Neuron (in vitro differentiated cells): Measurements from ENCODE around the gene SLC22A13.
"Not testable (repeated sequence)": the region's sequence is repeated elsewhere in the genome, so short reads cannot be mapped to it uniquely, and the experiment has no call there.

Experiments
- H2AFZ ChIP-seq: one replicate; pipeline ENCODE4 v1.6.1; 2013; ENCODE audit warnings: low read depth, mild to moderate bottlenecking, inconsistent platforms, low read length, moderate library complexity
- H3K27me3 ChIP-seq: one replicate; pipeline ENCODE4 v1.6.1; 2013; ENCODE audit warnings: low read length; ENCODE audit not compliant: insufficient read depth
- H3K36me3 ChIP-seq: one replicate; pipeline ENCODE4 v1.6.1; 2013; ENCODE audit warnings: low read length; ENCODE audit not compliant: insufficient read depth
- H3K4me1 ChIP-seq: one replicate; pipeline ENCODE4 v1.6.1; 2013; ENCODE audit warnings: low read length; ENCODE audit not compliant: insufficient read depth
- H3K4me3 ChIP-seq: 2 replicates; pipeline ENCODE4 v1.5.1; 2013; ENCODE audit warnings: mild to moderate bottlenecking, low read length, moderate library complexity
- H3K9me3 ChIP-seq: one replicate; pipeline ENCODE4 v1.6.1; 2013; ENCODE audit warnings: low read length

The SLC22A13 gene

DNA sequence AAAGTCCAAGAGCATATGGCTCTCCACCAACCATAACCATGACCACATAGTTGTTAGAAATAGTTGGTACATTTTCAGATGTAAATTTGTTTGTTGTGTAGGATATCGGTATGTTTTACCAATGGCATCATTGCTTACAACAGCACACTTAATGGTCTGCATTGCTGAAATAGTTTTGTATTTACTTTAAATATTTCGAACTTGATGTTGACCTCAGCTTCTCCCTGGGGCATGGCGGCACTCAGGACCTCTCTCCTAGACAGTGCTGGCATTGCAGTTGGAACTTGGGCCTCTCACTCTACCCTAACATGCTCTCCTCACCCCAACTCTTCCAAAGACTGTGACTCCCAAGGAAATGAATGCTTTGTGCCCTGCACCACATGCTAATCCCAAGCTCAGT is 5.0 kb downstream of the SLC22A13 start:
- H2AFZ ChIP-seq: no peak overlapping the region

DNA sequence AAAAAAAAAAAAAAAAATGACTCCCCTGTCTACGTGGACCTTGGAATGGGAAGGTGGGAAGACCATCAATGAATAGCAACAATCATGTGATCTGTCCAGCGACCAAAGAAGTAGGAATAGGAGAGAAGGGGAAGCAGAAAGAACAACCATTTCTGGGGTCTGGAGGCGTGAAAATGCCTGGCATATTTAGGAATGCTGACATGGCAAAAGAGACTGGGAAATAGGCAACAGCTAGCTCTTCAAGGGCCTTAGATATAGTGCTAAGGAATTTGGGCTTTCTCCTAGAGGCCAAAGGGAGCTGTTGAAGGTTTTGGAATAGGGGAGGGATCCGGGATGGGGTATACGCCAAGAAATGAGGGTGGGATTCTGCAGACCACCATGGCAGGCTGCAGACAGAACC is 5.9 kb downstream of the SLC22A13 start:
- Histone ChIP-seq H2AFZ (no peak overlapping the region), H3K36me3 (no peaks in the 10 kb centered on the region), H3K27me3 (no peaks in the 10 kb centered on the region), H3K4me1 (peaks cover 8% of the 10 kb centered on the region), H3K9me3 (peaks cover 6% of the 10 kb centered on the region), H3K4me3 (no peak overlapping the region)

More for the DNA sequence above, 5.0 kb downstream of the SLC22A13 start:
- H3K27me3 ChIP-seq: no peaks in the 10 kb centered on the region
- H3K4me1 ChIP-seq: peaks cover 8% of the 10 kb centered on the region
- peaks cover 5% of the 10 kb centered on the region for H3K9me3 ChIP-seq
- H3K4me3 ChIP-seq: no peak overlapping the region
- H3K36me3 ChIP-seq: no peaks in the 10 kb centered on the region

DNA sequence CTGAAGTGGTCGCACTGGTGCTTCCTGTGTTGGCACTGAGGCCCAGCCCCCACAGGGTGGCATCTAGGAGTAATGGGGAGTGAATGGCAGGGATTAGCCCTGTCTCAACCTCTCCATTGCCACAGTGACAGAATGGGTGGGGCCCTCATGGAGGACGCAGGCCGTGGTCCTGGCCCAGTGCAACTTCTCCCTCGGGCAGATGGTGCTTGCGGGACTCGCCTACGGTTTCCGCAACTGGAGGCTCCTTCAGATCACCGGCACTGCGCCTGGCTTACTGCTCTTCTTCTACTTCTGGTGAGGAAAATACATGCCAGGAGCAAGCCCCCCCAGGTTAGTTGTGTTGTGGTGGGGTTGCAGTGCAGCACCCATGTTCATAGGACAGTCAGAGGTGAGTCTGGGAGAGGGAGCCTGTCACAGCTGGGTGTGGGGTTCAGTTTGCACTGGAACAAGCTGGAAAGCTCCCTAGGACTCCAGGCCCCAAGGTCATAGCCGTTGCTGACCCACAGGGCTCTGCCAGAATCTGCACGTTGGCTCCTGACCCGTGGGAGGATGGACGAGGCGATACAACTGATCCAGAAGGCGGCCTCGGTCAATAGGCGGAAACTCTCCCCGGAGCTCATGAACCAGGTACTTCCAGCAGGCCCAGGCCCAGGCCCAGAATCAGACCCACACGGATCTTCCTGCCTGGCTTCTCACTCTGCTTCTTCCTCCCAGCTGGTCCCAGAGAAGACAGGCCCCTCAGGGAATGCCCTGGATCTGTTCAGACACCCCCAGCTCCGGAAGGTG is 9.4 kb downstream of the SLC22A13 start:
- Histone ChIP-seq H3K36me3 (no peaks in the 10 kb centered on the region), H3K4me3 (no peak overlapping the region), H3K9me3 (peaks cover 8% of the 10 kb centered on the region), H3K4me1 (peaks cover 8% of the 10 kb centered on the region), H2AFZ (no peak overlapping the region), H3K27me3 (no peaks in the 10 kb centered on the region)

DNA sequence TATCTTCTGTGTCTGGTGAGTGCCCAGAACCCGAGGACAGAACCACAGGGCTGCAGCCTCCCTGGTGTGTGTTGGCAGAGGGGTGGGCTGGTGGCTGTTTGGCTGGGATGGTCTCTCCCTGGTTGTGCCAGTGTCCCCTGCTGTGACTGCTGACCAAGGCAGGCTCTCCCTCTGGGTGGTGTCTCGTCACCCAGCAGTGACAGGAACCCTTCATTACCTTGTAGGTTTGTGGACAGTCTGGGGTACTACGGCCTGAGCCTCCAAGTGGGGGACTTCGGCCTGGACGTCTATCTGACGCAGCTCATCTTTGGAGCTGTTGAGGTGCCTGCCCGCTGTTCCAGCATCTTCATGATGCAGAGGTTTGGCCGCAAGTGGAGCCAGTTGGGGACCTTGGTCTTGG is 10.0 kb downstream of the SLC22A13 start:
- Histone ChIP-seq H3K9me3 (peaks cover 8% of the 10 kb centered on the region), H2AFZ (no peak overlapping the region), H3K4me1 (peaks cover 8% of the 10 kb centered on the region), H3K27me3 (no peaks in the 10 kb centered on the region), H3K4me3 (no peak overlapping the region), H3K36me3 (no peaks in the 10 kb centered on the region)

DNA sequence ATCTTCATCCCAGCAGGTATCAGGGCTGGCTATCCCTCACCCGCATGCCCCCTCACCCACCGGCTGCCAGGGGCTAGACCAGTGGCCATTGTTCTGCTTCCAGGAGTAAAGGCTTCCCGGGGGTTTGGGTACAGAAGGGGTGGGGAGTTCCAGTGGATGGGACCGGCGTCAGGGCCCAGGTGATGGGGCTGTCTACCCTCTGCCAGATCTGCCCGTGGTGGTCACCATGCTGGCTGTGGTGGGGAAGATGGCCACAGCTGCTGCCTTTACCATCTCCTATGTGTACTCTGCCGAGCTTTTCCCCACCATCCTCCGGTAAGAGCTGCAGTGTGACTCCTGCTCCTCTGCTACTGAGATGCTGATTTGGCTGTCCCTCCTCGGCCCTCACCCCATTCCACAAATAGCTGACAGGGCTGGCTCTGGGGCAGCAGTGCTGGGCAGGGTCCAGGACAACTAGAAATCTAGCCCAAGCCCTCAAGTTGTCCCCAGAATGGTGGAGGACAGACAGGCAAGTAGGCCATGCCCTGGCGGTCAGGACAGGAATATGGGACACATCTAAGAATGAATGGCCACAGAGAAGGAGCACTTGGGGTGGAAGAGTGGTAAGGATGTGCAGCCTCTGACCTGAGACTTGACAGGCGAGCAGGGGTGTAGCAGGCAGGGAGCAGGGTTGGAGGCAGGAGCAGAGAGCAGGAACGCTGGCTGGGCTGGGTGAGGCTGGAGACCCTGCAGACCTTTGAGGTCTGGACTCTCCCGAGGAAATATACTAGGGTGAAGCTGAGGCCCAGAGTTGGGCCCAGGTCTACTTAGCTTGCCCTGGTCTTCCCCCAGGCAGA is 10.7 kb downstream of the SLC22A13 start:
- no peak overlapping the region for H2AFZ ChIP-seq
- H3K4me1 ChIP-seq: peaks cover 8% of the 10 kb centered on the region
- no peaks in the 10 kb centered on the region for H3K36me3 ChIP-seq
- peaks cover 8% of the 10 kb centered on the region for H3K9me3 ChIP-seq
- no peaks in the 10 kb centered on the region for H3K27me3 ChIP-seq
- H3K4me3 ChIP-seq: no peak overlapping the region

DNA sequence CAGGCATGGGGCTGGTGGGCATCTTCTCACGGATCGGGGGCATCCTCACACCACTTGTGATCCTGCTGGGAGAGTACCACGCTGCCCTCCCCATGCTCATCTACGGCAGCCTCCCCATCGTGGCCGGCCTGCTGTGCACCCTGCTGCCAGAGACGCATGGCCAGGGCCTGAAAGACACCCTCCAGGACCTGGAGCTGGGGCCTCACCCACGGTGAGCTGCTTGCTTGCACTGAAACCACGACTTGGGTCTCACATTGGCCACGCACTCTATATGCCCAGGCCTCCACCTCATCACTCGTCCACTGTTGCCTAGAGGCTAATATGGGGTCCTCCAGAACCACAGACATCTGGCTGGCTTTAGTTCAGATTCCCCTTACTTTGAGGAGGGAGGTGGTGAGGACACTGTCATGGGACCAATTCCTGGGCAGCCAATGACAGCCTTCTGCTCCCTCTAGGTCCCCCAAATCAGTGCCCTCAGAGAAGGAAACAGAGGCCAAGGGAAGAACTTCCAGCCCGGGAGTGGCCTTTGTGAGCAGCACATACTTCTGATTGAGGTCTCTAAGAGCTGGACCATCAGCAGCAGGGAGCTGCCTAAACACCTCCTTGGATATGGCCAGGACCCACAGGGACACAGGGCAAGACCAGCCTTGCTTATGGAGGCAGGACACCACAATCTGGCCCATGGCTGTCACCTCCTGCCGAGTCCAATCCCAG is 11.5 kb downstream of the SLC22A13 start:
- Histone ChIP-seq H2AFZ (no peak overlapping the region), H3K4me1 (peaks cover 6% of the 10 kb centered on the region), H3K27me3 (no peaks in the 10 kb centered on the region), H3K36me3 (no peaks in the 10 kb centered on the region), H3K9me3 (peaks cover 8% of the 10 kb centered on the region), H3K4me3 (no peak overlapping the region)

DNA sequence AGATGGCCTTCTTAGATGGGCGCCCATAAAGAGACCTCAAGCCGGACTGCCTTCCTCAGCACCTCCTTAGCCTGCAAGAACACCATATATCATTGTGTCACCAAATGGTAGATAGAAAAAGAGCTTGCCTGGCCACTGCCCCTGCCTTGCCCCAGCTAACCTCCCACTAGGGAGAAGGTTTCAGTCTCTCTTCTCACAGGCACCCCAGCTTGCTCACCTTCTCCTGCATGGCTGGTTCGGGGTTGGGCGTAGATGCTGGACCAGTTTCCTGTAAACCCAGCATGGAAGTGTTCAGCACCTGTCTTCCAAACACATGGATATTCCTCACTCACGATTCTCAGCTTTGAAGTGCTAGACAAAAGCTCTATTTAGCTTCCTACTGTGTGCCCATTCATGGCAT is 13.2 kb downstream of the SLC22A13 start:
- peaks cover 8% of the 10 kb centered on the region for H3K9me3 ChIP-seq
- no peaks in the 10 kb centered on the region for H3K36me3 ChIP-seq
- H3K4me1 ChIP-seq: no peaks in the 10 kb centered on the region
- no peak overlapping the region for H2AFZ ChIP-seq
- no peaks in the 10 kb centered on the region for H3K27me3 ChIP-seq
- H3K4me3 ChIP-seq: no peak overlapping the region

DNA sequence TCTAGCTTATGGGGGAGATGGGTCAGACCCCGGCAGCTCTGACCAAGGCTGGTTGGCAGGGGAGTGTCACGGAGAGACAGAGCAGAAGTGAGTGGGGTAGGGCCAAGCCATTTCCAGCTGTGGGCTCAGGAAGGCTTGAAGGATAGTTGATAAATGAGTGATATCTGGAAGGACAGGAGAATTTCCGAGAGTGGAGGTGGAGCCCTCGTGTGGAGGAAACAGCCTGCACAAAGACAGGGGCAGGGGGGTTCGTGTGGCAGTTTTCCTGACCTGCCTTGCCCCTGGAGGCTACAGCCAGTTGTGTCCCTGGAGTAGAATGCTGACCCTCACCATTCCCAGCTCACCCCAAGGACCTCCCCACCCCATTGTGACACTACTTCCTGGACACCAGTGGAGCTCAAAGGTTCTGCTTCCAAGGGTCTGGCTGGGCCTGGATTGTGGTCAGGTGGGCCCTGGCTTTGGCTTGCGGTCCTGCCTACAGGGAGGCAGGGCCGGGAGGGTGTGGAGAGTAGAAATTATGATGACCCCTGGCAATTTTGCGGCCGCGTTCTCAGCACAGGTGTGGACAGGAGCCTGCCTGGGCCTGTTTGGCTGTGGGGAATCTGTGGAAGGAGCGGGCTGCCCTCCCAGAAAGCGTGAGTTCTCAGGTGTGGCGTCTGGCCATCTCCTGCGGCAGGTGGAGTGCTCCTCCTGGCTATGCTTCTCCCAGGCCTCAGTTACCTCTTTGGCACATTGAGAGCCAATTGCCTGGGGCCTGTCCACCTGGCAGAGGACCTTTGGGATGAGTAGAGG is 16.5 kb downstream of the SLC22A13 start, which contains the start of gene SLC22A14:
Gene SLC22A14, plus strand, starts transcription at position 400 of the 792 bp plus-strand sequence. CDS start 23,733 bp downstream, outside the sequence.
- H3K36me3 ChIP-seq: no peaks in the 10 kb centered on the region
- H3K4me1 ChIP-seq: no peaks in the 10 kb centered on the region
- H3K9me3 ChIP-seq: no peaks in the 10 kb centered on the region
- no peak within 1 kb of the TSS for H2AFZ ChIP-seq
- no peaks in the 10 kb centered on the region for H3K27me3 ChIP-seq
- no peak within 1 kb of the TSS for H3K4me3 ChIP-seq

DNA sequence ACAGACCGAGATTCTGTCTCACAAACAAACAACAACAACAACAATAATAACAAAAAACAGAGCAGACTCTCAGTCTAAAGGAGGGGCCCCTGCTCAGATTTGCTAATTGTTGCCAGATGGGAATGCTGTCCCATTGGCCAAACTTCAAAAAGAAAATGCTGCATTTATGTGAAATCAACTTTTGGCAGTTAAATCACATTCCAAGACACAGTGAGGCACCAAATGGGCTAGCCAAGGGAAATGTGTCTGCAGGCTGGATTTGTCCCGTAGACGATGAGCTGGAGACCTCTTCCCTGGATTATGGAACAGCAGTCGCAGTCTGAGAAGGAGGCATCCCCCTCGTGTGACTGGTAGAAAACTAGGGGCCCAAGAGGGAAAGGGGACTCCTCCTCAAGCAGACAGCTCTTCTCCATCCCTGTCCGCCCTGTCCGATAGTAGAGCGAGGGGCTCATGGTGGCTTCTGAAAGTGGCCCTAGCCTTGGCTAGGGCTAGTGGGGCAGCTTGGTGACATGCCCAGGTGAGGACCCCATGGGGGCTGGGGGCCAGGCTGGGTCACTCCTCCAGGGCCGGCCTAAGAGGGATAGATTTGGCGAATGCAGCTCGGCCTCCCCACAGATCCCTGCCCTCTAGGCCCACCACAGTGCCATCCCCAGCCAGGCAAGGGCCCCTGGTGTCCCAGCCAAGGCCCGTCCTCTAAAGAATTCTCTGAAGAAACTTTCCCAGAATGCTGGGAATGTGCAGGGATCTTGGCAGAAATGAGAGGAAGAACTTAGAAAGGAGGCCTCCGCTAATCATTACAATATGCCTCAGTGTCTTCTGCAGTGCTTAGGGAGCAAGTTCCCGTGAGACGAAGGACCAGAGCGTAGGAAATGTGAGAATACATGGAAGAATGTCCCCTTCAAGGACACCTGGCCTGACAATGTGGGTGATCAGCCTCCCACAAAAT is 18.5 kb downstream of the SLC22A13 start:
- Histone ChIP-seq H3K36me3 (no peaks in the 10 kb centered on the region), H3K9me3 (no peaks in the 10 kb centered on the region), H3K4me3 (no peak overlapping the region), H3K4me1 (no peaks in the 10 kb centered on the region), H3K27me3 (no peaks in the 10 kb centered on the region), H2AFZ (no peak overlapping the region)

DNA sequence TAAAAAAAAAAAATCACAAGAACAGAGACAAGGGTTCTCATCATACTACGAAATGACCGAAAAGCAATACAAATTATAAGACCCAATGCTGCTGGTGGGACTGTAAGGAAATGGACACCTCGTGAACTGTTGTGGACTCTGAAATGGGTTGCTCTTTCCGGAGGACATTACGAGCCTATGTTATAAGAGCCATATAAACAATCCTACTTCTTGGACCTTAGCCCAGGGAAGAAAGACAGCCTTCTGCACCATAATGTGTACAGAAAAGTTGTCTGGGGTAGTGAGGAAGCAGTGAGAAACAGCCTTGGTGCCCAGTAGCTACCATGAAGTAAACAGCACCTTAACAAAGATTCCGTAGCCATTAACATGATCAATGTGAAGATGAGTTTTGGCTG is 19.1 kb downstream of the SLC22A13 start:
- H3K4me3 ChIP-seq: no peak overlapping the region
- no peak overlapping the region for H2AFZ ChIP-seq
- H3K4me1 ChIP-seq: no peaks in the 10 kb centered on the region
- H3K9me3 ChIP-seq: no peaks in the 10 kb centered on the region
- no peaks in the 10 kb centered on the region for H3K27me3 ChIP-seq
- no peaks in the 10 kb centered on the region for H3K36me3 ChIP-seq

DNA sequence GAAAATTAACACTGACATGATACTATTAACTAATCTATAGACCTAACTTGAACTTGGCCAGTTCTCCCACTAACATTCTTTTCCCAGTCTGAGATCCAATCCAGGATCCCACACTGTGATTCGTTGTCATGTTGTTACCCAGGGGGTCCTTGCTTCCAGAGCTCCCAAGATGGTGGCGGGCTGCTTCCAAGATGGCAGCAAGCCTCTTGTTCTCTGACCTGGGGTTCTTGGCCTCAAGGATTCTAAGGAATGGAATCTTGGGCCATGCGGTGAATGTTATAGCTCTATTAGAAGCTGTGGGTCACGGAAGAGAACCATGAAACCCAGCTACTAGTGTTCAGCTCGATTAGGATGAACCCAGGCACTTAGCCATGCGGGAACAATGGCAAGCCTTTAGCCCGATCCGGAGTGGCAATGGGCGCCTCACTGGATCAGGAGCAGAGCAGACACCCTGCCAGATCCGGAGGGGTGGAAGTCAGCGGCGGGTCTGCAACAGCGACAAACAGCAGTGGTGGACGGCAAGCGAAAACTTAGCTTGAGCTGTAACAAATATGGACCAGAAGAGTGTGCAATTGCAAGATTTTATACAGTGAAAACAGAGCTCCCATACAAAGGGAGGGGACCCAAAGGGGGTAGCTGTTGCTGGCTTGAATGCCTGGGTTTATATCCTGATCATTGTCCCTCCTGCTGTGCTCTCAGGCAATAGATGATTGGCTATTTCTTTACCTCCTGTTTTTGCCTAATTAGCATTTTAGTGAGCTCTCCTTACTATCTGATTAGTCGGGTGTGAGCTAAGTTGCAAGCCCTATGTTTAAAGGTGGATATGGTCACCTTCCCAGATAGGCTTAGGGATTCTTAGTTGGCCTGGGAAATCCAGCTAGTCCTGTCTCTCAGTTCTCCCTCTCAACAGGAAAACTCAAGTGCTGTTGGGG is 23.9 kb downstream of the SLC22A13 start:
- H3K4me3 ChIP-seq, H3K36me3 ChIP-seq, H3K4me1 ChIP-seq, H3K27me3 ChIP-seq, H3K9me3 ChIP-seq, H2AFZ ChIP-seq: not testable (repeated sequence)
